GM12872 (cell line): ENCODE measurements around the gene CRYAB.

Experiments
- CTCF ChIP-seq: IDR thresholded peaks from 3 replicates; pipeline ENCODE4 v1.5.1; 2011; ENCODE audit warnings: low read depth, mild to moderate bottlenecking, low read length, moderate library complexity; ENCODE audit not compliant: insufficient read depth

Gene CRYAB

GRCh38 chr11:111938687-111939160, 27.2 kb upstream of the CRYAB start:
- no peak for TF ChIP-seq CTCF

- no peak for TF ChIP-seq CTCF
Measured at GRCh38 chr11:111937844-111938243, 26.3 kb upstream of the CRYAB start.

GRCh38 chr11:111937461-111937769, 25.8 kb upstream of the CRYAB start:
- no peak for TF ChIP-seq CTCF

GRCh38 chr11:111936040-111936540, 24.5 kb upstream of the CRYAB start:
- TF ChIP-seq CTCF: no peak

- TF ChIP-seq CTCF: no peak
Measured at GRCh38 chr11:111935317-111936039, 23.9 kb upstream of the CRYAB start.

GRCh38 chr11:111934306-111934705, 22.7 kb upstream of the CRYAB start:
- TF ChIP-seq CTCF: no peak

GRCh38 chr11:111933872-111934271, 22.3 kb upstream of the CRYAB start:
- TF ChIP-seq CTCF: no peak
